Neuron (in vitro differentiated cells): Measurements from ENCODE around the gene PPP3CA.

ENCODE experiments used
- H2AFZ ChIP-seq: one replicate; pipeline ENCODE4 v1.6.1; 2013; ENCODE audit warnings: low read depth, mild to moderate bottlenecking, inconsistent platforms, low read length, moderate library complexity
- H3K27me3 ChIP-seq: one replicate; pipeline ENCODE4 v1.6.1; 2013; ENCODE audit warnings: low read length; ENCODE audit not compliant: insufficient read depth
- H3K36me3 ChIP-seq: one replicate; pipeline ENCODE4 v1.6.1; 2013; ENCODE audit warnings: low read length; ENCODE audit not compliant: insufficient read depth
- H3K4me1 ChIP-seq: one replicate; pipeline ENCODE4 v1.6.1; 2013; ENCODE audit warnings: low read length; ENCODE audit not compliant: insufficient read depth
- H3K4me3 ChIP-seq: 2 replicates; pipeline ENCODE4 v1.5.1; 2013; ENCODE audit warnings: mild to moderate bottlenecking, low read length, moderate library complexity
- H3K9me3 ChIP-seq: one replicate; pipeline ENCODE4 v1.6.1; 2013; ENCODE audit warnings: low read length

Gene PPP3CA

DNA sequence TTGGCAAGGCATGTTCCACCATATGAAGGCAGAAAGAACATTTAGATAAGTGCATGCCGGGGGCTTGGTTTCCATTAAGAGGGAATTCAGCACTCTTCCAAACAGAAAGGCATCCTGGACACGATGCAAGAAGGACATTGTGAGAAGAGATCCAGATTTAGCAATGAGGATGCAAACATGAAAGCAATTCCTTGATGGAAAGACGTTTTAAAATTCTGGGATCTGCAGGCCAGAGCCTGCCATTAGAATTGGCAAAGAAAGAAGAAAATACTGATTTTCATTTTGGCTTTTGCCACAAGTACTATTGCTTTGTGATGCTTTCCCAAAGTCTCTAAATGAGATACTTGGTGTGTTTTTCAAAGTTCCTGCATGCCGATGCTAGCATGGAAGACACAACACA is 367.6 kb downstream of the PPP3CA start:
- no peak overlapping the region for H3K4me3 ChIP-seq
- H3K36me3 ChIP-seq, result no peaks in the 10 kb centered on the region
- H3K9me3 ChIP-seq, result no peaks in the 10 kb centered on the region
- no peak overlapping the region for H2AFZ ChIP-seq
- no peaks in the 10 kb centered on the region for H3K4me1 ChIP-seq
- H3K27me3 ChIP-seq, result no peaks in the 10 kb centered on the region

- Histone ChIP-seq H3K4me3 (no peak overlapping the region), H3K4me1 (no peaks in the 10 kb centered on the region), H2AFZ (no peak overlapping the region), H3K27me3 (no peaks in the 10 kb centered on the region), H3K36me3 (no peaks in the 10 kb centered on the region), H3K9me3 (no peaks in the 10 kb centered on the region)
These were observed 369.5 kb downstream of the PPP3CA start for GRCh38 chr4:100977746-100978397.

GRCh38 chr4:100977274-100977673 is 370.1 kb downstream of the PPP3CA start:
- Histone ChIP-seq H3K36me3 (no peaks in the 10 kb centered on the region), H3K4me1 (no peaks in the 10 kb centered on the region), H3K4me3 (no peak overlapping the region), H3K9me3 (no peaks in the 10 kb centered on the region), H2AFZ (no peak overlapping the region), H3K27me3 (no peaks in the 10 kb centered on the region)
